Stimulated activated CD4-positive, alpha-beta T cell treated with anti-CD3 and anti-CD28 coated beads, Interleukin-12 subunit alpha, Interleukin-12 subunit beta, amount 100 ng/mL, for 48 hours (primary cell): Measurements from ENCODE around the gene NOL4L.

Experiments
- DNase-seq, 3 donors: peaks; one replicate each; pipeline ENCODE4 v3.0.0-alpha.2; 2020; ENCODE audit warnings: low read depth in 2 of 3, low spot score in 1 of 3

Gene NOL4L

GRCh38 chr20:32577023-32577422, 8.1 kb downstream of the NOL4L start:
- DNase-seq = no peak

GRCh38 chr20:32576560-32576959, 8.6 kb downstream of the NOL4L start:
- DNase-seq = no peak

GRCh38 chr20:32575805-32576204, 9.3 kb downstream of the NOL4L start:
- DNase-seq = no peak

GRCh38 chr20:32575227-32575581, 9.9 kb downstream of the NOL4L start:
- no peak for DNase-seq

GRCh38 chr20:32574296-32575226, 10.6 kb downstream of the NOL4L start:
- DNase-seq = peak; percentile 35 to 51 (median 47)

GRCh38 chr20:32573167-32573851, 11.8 kb downstream of the NOL4L start:
- DNase-seq = no peak

GRCh38 chr20:32572271-32572968, 12.7 kb downstream of the NOL4L start:
- no peak for DNase-seq

GRCh38 chr20:32571566-32571965, 13.6 kb downstream of the NOL4L start:
- no peak for DNase-seq

- no peak for DNase-seq
Measured at GRCh38 chr20:32570401-32571190, 14.5 kb downstream of the NOL4L start.

GRCh38 chr20:32569380-32570305, 15.5 kb downstream of the NOL4L start:
- no peak for DNase-seq

- DNase-seq = no peak
Measured at GRCh38 chr20:32569018-32569379, 16.1 kb downstream of the NOL4L start.

- DNase-seq = no peak
Measured at GRCh38 chr20:32567384-32568178, 17.6 kb downstream of the NOL4L start.

- DNase-seq = no peak
Measured at GRCh38 chr20:32566379-32567374, 18.5 kb downstream of the NOL4L start.

GRCh38 chr20:32565735-32566032, 19.4 kb downstream of the NOL4L start:
- no peak for DNase-seq

GRCh38 chr20:32564921-32565734, 20.0 kb downstream of the NOL4L start:
- no peak for DNase-seq

GRCh38 chr20:32564440-32564839, 20.7 kb downstream of the NOL4L start:
- no peak for DNase-seq
